ENCODE results near the gene IFT122.
"Not testable (repeated sequence)": the region's sequence is repeated elsewhere in the genome, so short reads cannot be mapped to it uniquely, and the experiment has no call there.

The IFT122 gene

DNA sequence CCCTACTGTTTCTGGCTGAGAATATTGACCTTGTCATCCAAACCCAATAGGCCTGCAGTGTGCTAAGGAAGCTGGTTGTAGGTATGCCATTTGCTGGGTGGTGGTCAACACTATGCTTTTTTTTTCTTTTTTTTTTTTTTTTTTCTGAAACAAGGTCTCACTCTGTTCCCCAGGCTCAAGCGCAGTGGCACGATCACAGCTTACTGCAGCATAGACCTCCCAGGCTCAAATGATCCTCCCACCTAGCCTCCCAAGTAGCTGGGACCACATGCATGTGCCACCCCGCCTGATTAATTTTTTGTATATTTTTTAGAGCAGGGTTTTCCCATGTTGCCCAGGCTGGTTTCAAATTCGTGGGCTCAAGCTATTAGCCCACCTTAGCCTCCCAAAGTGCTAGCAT lies 52.7 kb downstream of the IFT122 start:
- no peak for TF ChIP-seq CTCF (IDR thresholded peaks at IDR 0.05; ENCODE audit: borderline replicate concordance, control extremely low read depth, extremely low read depth, insufficient read depth, missing control alignments)
- in situ Hi-C loops (cut with MboI; ENCODE audit: low sequenced_read_pairs, unreplicated experiment) = loop anchor here (25.0 kb wide), 1 partner anchor 345 kb away; no protein-coding TSS in a partner anchor
- no peak for DNase-seq (ENCODE audit: low spot score)

DNA sequence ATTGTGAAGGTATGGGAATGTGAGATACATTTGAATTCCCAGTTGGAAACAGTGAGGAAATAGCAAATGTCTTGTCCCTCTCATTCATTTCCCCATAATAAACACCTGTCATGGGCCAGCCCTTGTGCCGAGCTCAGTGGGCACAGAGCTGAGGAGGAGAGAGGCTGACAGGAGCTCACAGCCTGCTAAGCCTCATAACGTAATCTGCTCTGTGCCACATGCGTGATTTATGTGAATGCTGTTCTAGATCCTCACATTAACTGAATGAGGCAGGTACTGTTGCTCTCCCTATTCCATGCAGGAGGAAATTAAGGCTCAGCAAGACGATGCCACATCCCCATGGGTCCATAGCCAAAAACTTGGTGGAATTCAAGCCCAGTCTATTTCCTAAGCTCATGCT lies 53.2 kb downstream of the IFT122 start:
- in situ Hi-C loops (cut with MboI; ENCODE audit: low sequenced_read_pairs, unreplicated experiment) = loop anchor here (25.0 kb wide), 1 partner anchor 344 kb away; no protein-coding TSS in a partner anchor
- DNase-seq (ENCODE audit: low spot score) = no peak
- TF ChIP-seq CTCF (IDR thresholded peaks at IDR 0.05; ENCODE audit: borderline replicate concordance, control extremely low read depth, extremely low read depth, insufficient read depth, missing control alignments) = no peak

GRCh38 chr3:129494499-129494898 lies 54.5 kb downstream of the IFT122 start:
- in situ Hi-C loops (cut with MboI; ENCODE audit: low sequenced_read_pairs, unreplicated experiment) = loop anchor here (25.0 kb wide), 1 partner anchor 343 kb away; no protein-coding TSS in a partner anchor
- DNase-seq (ENCODE audit: low spot score) = not testable (repeated sequence)

- in situ Hi-C loops (cut with MboI; ENCODE audit: low sequenced_read_pairs, unreplicated experiment) = loop anchor here (25.0 kb wide), 1 partner anchor 342 kb away; no protein-coding TSS in a partner anchor
- DNase-seq (ENCODE audit: low spot score) = not testable (repeated sequence)
Measured at GRCh38 chr3:129495006-129495639, 55.1 kb downstream of the IFT122 start.

GRCh38 chr3:129497876-129498275 lies 57.9 kb downstream of the IFT122 start:
- in situ Hi-C loops (cut with MboI; ENCODE audit: low sequenced_read_pairs, unreplicated experiment) = loop anchor here (25.0 kb wide), 1 partner anchor 339 kb away; no protein-coding TSS in a partner anchor

GRCh38 chr3:129498603-129499488 lies 58.8 kb downstream of the IFT122 start:
- in situ Hi-C loops (cut with MboI; ENCODE audit: low sequenced_read_pairs, unreplicated experiment) = loop anchor here (25.0 kb wide), 1 partner anchor 338 kb away; no protein-coding TSS in a partner anchor
- not testable (repeated sequence) for DNase-seq (ENCODE audit: low spot score)

More at GRCh38 chr3:129497876-129498275, 57.9 kb downstream of the IFT122 start:
- not testable (repeated sequence) for DNase-seq (ENCODE audit: low spot score)

DNA sequence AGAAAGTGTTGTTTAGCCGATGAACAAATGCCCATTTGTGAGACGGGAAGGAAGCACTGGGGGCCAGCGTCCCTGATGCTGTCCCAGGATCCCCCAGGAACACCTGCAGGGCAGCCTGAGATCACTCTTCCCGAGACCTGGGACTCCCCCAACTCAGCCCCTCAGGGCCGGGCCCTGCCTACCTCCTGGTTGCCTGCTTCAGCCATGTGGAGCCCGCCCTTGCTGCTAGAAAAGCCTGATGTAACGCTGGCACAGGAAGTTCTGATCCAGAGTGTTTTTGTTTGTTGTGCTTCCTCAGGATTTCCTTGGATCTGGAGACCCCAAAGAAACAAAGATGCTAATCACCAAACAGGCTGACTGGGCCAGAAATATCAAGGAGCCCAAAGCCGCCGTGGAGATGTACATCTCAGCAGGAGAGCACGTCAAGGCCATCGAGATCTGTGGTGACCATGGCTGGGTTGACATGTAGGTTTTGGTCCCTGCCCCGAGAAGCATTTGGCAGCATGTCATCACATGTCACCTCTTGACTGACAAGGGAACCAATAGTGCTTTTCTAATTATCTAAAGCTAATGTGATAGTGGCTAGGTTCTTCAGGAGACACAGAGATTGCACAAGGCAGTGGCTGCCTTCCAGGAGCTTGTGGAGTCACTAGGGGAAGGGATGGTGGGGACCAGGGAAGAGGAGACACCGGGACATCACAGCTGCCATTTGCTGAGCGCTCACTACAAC lies 59.7 kb downstream of the IFT122 start:
- not testable (repeated sequence) for DNase-seq (ENCODE audit: low spot score)
- in situ Hi-C loops (cut with MboI; ENCODE audit: low sequenced_read_pairs, unreplicated experiment) = loop anchor here (25.0 kb wide), 1 partner anchor 338 kb away; no protein-coding TSS in a partner anchor

DNA sequence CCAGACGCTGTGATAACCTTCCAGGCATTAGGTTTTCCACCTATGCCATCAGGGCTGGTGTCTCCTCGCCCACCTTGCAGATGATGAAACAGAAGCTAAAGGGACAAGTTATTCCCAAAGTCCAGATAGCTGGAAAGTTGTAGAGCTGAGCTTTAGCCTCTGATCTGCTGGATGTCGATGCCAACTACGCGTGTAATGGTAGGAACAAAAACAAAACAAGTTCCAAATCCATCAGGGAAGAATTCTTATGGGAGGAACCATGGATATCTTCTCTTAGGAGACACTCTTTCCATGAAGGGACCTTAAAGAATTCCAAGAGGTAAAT lies 60.3 kb downstream of the IFT122 start:
- TF ChIP-seq CTCF (IDR thresholded peaks at IDR 0.05; ENCODE audit: borderline replicate concordance, control extremely low read depth, extremely low read depth, insufficient read depth, missing control alignments) = no peak
- no peak for DNase-seq (ENCODE audit: low spot score)
- in situ Hi-C loops (cut with MboI; ENCODE audit: low sequenced_read_pairs, unreplicated experiment) = no loop called here

DNA sequence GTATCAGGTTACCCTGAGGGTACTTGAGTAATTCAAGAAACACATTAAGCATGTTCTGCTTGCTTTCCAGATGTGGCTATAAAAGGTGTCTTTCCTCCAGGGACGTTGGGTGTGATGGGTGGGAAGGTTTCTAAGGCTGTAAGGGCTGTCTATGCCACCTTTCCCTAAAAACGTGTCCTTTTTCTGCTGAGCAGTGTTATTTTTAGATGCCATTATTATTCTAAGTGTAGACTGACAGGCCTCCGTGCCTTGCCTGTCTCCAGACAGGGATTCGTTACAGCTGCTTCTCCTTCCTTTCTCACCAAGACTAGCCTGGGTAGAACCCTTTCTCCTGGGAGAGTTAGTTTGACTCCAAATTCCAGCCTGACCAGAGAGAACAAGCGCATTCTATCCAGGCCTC lies 61.6 kb downstream of the IFT122 start:
- in situ Hi-C loops (cut with MboI; ENCODE audit: low sequenced_read_pairs, unreplicated experiment) = no loop called here
- no peak for DNase-seq (ENCODE audit: low spot score)
- TF ChIP-seq CTCF (IDR thresholded peaks at IDR 0.05; ENCODE audit: borderline replicate concordance, control extremely low read depth, extremely low read depth, insufficient read depth, missing control alignments) = no peak
